ENCODE results near the gene RASSF8. TPM values are rescaled to one million over a fixed set of nuclear protein-coding genes. Genes with fewer than 3 reads are reported as not detected.

Gene RASSF8
- total RNA-seq, 4 donors from 2014 or later: 32.0 to 79.5 (median 50.8) TPM

GRCh38 chr12:26031827-26032226 lies 73.3 kb downstream of the RASSF8 start:
- ATAC-seq (ENCODE audit: low FRiP score): no peak
- DNase-seq (ENCODE audit: low spot score): no peak
- no peak for TF ChIP-seq CTCF (IDR thresholded peaks at IDR 0.05)

- TF ChIP-seq CTCF (IDR thresholded peaks at IDR 0.05): no peak
- DNase-seq (ENCODE audit: low spot score) (no peak), ATAC-seq (ENCODE audit: low FRiP score) (no peak)
These were observed 73.8 kb downstream of the RASSF8 start for GRCh38 chr12:26032290-26032689.

- no peak for TF ChIP-seq CTCF (IDR thresholded peaks at IDR 0.05)
- ATAC-seq (ENCODE audit: low FRiP score): no peak
- no peak for DNase-seq (ENCODE audit: low spot score)
These were observed 74.3 kb downstream of the RASSF8 start for GRCh38 chr12:26032719-26033241.

GRCh38 chr12:26034371-26035142 lies 76.1 kb downstream of the RASSF8 start:
- no peak for TF ChIP-seq CTCF (IDR thresholded peaks at IDR 0.05)
- DNase-seq (ENCODE audit: low spot score) (no peak), ATAC-seq (ENCODE audit: low FRiP score) (peak; percentile 78)

GRCh38 chr12:26036877-26037276 lies 78.4 kb downstream of the RASSF8 start:
- DNase-seq (ENCODE audit: low spot score) (no peak), ATAC-seq (ENCODE audit: low FRiP score) (no peak)
- no peak for TF ChIP-seq CTCF (IDR thresholded peaks at IDR 0.05)

- no peak for ATAC-seq (ENCODE audit: low FRiP score)
- TF ChIP-seq CTCF (IDR thresholded peaks at IDR 0.05): no peak
These were observed 79.2 kb downstream of the RASSF8 start for GRCh38 chr12:26037615-26038220.

More at GRCh38 chr12:26037615-26038220, 79.2 kb downstream of the RASSF8 start:
- no peak for DNase-seq (ENCODE audit: low spot score)

Data from omental fat pad (tissue), 4 donors.